Fibroblast of the conjunctiva (primary cell): ENCODE measurements around the gene UBE3B.
"Not testable (repeated sequence)": the region's sequence is repeated elsewhere in the genome, so short reads cannot be mapped to it uniquely, and the experiment has no call there.

Experiments
- DNase-seq: peaks from one replicate; pipeline ENCODE4 v3.0.0-alpha.2; 2010; ENCODE audit warnings: low read depth

The UBE3B gene

DNA sequence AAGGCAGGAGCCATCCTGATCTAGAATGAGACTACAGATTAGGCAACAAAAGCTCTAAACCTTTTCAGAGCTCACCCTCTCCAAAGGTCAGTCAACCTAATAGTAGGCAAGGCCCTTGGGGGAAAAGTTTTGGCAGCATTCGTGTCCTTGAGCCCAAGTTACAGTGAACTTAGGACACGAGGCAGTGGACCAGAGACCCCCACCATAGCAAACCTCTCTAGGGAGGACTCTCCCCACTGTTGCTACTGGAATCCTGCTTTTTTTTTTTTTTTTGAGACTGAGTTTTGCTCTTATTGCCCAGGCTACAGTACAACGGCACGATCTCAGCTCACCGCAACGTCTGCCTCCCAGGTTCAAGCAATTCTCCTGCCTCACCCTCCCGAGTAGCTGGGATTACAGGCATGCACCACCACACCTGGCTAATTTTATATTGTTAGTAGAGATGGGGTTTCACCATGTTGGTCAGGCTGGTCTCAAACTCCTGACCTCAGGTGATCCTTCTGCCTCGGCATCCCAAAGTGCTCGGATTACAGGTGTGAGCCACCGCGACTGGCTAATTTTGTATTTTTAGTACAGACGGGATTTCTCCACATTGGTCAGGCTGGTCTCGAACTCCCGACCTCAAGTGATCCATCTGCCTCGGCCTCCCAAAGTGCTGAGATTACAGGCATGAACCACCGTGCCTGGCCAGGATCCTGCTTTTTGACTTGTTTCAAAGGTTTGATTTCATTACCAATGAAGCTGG, 3.7 kb upstream of the UBE3B start:
- not testable (repeated sequence) for DNase-seq

- DNase-seq = no peak
These were observed 2.3 kb upstream of the UBE3B start for GRCh38 chr12:109475121-109475520.

DNA sequence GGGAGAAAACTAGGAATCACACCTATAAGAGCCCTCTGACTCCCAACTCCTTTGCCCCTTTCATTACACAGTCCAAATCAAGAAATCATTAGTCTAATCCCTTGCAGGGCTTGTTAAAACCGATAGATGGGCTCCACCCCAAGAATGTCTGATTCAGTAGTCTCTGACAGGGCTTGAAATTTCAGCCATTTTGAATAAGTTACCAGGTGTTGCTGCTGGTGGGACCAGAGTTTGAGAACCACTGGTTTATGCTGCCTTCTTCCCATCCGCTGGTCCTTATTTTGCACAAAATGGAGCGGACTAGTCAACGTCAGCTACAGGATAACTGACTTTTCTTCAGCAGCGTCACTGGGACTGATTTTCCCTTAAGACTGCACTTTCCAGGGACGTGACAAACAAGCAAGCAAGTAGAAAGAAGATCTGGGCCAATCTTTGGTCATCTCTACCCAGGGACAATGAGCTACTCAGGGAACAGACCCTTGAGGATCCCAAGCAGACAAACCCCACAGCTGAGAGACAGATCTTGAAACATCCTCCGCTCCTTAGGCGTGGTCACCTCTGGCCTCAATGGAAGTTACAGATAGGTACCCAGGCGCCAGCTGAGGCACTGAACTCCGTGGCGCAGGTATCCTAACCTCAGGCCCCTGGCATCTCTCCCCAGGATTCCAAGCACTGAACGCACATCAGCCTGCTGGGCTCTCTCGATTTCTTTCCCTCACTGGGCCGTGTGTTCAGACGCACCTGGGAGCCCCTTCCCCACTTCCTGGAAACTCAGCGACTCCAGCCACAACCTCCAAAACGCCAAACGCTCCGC, 1.2 kb upstream of the UBE3B start:
- no peak for DNase-seq

DNA sequence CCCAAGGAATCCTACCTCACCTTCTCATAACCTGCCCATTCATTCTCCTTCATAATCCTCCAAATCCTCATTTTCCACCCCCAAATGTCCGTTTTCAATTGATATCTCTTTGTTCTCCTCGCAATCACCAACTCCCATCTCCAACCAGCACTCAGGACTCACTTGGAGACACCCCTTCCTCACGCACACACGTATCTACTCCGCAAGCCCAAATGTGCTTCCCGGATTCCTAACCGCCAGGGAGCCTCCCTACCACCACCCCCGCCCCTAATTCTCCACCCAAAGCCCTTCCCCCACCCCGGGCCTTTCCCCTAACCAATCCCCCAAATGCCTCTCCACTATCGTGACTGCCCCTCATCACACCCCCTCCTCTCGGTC, 638 bp upstream of the UBE3B start:
- DNase-seq = no peak

DNA sequence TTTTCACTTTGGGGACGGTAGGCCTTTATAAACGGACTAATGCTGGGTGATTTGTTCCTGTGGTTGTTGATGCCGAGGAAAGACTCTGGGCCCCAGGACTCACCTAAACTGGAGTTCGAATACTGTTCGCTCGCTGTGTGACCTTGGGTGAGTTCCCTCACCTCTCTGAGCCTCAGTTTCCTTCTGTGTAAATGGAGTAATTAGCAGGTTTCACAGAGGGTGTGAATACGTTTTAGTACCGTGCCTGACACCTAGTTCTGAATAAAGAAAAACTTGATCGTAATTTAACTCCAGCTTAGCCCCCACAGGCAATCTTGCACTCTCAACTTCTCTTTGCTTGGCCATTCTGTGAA, 505 bp downstream of the UBE3B start:
- no peak for DNase-seq

GRCh38 chr12:109479761-109480160, 2.3 kb downstream of the UBE3B start:
- DNase-seq = no peak

DNA sequence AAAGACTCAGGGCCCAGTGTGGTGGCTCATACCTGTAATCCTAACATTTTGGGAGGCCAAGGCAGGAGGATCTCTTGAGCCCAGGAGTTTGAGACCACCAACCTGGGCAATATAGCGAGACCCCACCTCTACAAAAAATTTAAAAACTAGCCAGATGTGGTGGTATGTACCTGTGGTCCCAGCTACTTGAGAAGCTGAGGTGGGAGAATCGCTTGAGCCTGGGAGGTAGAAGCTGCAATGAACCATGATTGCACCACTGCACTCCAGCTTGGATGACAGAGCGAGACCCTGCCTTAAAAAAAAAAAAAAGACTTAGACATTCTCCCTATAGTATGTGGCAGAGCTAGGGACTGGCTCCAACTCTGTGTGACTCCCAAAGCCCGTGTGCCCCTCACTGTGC, 2.9 kb downstream of the UBE3B start:
- no peak for DNase-seq

- no peak for DNase-seq
These were observed 4.4 kb downstream of the UBE3B start for GRCh38 chr12:109481863-109482262.

- DNase-seq = no peak
These were observed 5.1 kb downstream of the UBE3B start for GRCh38 chr12:109482491-109482890.

GRCh38 chr12:109482894-109483293, 5.5 kb downstream of the UBE3B start:
- no peak for DNase-seq

- DNase-seq = no peak
These were observed 5.9 kb downstream of the UBE3B start for GRCh38 chr12:109483346-109483745.

GRCh38 chr12:109485201-109485600, 7.8 kb downstream of the UBE3B start:
- DNase-seq = no peak

DNA sequence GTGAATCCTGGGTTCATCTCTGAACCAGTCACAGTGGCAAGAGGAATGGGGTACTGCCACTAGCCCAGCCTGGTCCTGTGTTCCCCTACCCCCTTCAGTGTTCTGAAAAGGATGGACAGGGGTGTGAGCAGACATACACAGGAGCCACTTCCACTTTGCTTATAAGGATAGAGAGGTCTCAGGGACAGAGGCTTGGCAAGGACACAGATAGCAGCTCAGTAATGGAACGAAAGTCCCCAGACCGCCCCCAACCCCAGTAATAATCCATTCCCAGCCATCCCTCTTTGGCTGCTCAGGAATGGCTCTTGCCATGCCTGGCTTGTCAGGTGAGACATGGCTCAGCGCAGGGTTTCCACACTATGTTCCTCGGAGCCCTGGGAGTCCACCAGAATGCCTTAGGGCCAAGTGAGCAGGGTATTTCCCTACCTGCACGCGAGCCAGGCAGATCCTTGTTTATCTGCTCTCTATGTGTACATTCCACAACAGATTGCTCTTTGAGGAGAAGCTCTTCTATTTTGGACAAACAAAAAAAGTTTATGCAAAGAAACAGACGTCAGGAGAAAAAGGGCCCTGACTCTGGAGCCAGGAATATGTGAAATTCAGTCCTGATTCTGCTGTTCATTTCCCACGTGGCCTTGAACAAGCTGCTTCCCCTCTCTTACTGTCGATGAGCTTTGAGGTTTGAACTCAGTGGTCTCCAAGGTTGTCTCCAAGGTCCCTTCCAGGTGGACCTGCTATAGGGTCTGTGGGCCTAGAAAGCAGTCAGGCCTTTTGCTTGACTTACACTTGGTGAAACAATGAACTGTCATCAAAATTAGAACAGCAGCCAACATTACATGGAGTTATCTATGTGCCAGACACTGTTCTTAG, 10.0 kb downstream of the UBE3B start:
- no peak for DNase-seq

GRCh38 chr12:109488051-109488665, 10.7 kb downstream of the UBE3B start:
- DNase-seq = no peak

- DNase-seq = no peak
These were observed 11.9 kb downstream of the UBE3B start for GRCh38 chr12:109489016-109489954.

DNA sequence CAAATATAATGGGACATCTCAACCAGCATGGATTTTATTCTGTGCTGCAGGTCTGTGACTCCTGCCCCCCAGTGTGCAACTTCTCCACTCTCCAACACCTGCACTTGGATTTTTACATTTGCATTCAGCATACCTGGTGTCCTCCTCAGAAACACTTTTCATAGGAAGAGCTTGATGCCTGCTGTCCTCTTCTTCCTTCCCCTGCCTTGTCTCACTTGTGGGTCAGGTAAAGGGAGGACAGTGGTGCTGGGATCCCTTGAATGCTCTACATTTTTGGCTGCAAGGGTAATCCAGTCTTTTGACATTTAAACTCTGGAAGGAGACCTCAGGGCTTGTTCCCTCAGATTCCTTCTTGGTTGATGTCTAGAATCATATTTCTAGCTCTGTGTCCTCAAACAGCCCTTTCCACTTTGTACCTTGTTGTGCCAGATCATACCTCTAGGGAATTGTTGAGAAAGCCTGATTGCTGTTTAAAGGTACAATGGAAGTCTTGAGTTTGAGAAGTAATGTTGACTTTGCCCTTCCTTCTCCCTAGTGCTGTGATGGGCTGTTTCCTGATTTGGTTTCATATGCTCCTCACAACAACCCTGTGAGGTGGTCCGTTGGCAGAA, 12.6 kb downstream of the UBE3B start:
- DNase-seq = no peak

DNA sequence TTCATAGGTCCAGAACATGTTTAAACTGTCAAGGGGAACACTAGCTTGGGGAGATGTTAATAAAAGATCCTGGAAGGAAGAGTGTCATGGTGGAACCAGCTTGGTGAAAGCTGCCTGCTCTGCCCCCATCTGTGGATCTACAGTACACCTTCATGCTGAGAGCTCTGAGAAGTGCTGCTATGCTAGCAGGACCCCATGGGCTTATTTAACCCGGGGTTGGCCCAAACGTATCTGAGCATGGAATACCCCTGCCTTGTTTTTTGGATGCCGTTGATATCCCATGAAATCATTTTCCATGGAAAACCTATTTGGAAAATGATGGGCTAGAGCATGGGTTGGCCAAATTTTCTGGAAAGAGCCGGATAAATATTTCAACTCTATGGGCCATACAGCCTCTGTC, 14.2 kb downstream of the UBE3B start:
- DNase-seq = no peak

DNA sequence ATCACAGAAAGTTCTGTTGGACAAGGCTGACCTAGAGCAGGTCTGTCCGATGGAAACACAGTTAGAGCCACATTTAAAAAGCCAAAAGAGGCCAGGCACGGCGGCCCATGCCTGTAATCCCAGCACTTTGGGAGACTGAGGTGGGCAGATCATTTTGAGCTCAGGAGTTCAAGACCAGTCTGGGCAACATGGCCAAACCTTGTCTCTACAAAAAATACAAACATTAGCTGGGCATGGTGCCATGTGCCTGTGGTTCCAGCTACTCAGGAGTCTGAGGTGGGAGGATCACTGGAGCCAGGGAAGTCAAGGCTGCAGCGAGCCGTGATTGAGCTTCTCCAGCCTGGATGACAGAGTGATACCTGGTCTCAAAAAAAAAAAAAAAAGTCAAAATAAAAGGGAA, 14.9 kb downstream of the UBE3B start:
- DNase-seq = no peak

DNA sequence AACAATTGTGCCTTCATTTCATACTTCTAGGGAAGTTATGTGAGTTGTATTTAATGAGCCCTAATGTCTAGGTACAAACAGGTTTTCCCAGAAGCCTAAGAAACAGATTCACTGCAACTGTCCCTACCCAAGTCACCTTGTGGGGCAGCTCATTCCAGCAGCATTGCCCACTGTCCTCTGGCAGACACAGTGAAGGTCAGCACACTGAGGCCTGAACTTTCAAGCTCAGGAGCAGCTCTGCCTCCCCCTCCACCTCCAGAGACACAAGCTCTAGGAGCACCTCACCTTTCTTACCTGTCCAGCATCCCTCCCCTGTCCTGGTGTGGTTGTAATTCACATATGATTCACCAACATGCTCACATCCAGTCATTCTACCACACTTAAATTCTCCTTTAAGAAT, 15.7 kb downstream of the UBE3B start:
- no peak for DNase-seq

GRCh38 chr12:109493938-109494337, 16.5 kb downstream of the UBE3B start:
- DNase-seq = no peak
